ENCODE data around the gene MS4A4E. TPM values are rescaled to one million over a fixed set of nuclear protein-coding genes. Genes with fewer than 3 reads are reported as not detected.

Gene MS4A4E
- total RNA-seq, 2 experiments from 2014 or later: not detected

DNA sequence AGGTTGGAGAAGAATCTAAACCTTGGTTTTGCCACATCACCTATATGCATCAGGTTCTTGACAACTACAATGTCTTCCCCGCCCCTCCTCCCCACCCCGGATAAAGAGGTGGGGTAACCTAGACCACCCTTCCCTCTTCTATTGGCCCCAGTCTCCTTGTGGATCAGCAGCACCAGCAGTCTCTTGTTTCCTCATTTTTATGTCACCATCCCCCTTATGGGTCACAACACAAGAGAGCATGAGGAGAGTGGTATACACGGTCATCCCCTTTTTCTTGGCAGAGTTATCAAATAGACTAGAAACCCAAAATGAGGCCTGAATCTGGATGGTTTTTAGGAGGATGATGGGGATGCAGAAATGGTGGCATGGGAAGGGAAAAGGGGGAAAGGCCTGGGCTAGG, 1.2 kb downstream of the MS4A4E start:
- no peak overlapping the region for H3K4me2 ChIP-seq (ENCODE audit: low read length)
- H3K9me3 ChIP-seq (ENCODE audit: low read length): no peaks in the 10 kb centered on the region
- TF ChIP-seq, protein P1, sequence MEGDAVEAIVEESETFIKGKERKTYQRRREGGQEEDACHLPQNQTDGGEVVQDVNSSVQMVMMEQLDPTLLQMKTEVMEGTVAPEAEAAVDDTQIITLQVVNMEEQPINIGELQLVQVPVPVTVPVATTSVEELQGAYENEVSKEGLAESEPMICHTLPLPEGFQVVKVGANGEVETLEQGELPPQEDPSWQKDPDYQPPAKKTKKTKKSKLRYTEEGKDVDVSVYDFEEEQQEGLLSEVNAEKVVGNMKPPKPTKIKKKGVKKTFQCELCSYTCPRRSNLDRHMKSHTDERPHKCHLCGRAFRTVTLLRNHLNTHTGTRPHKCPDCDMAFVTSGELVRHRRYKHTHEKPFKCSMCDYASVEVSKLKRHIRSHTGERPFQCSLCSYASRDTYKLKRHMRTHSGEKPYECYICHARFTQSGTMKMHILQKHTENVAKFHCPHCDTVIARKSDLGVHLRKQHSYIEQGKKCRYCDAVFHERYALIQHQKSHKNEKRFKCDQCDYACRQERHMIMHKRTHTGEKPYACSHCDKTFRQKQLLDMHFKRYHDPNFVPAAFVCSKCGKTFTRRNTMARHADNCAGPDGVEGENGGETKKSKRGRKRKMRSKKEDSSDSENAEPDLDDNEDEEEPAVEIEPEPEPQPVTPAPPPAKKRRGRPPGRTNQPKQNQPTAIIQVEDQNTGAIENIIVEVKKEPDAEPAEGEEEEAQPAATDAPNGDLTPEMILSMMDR (conservative IDR thresholded peaks at IDR 0.05; ENCODE audit: low read length): no peak
- no peak for TF ChIP-seq EZH2phosphoT487 (IDR thresholded peaks at IDR 0.05; ENCODE audit: borderline replicate concordance, low read depth, low read length)
- H4K20me1 ChIP-seq (ENCODE audit: insufficient read depth, low read length): no peaks in the 10 kb centered on the region
- H3K4me1 ChIP-seq (ENCODE audit: insufficient read depth, low read length, poor library complexity, severe bottlenecking): no peaks in the 10 kb centered on the region
- no peaks in the 10 kb centered on the region for H3K79me2 ChIP-seq (ENCODE audit: insufficient read depth, low read depth, low read length)
- no peaks in the 10 kb centered on the region for H3K36me3 ChIP-seq (ENCODE audit: insufficient read depth, low read length)
- no peak overlapping the region for H3K27ac ChIP-seq (ENCODE audit: low read depth, low read length, poor library complexity, severe bottlenecking)
- DNase-seq (ENCODE audit: low spot score): no peak
- ChIA-PET CTCF (ENCODE audit: unreplicated experiment) (no interaction called here), POLR2A (no interaction called here)
- no peak overlapping the region for H3K4me3 ChIP-seq (ENCODE audit: low read depth, low read length, poor library complexity, severe bottlenecking)
- no TSS peak for BruUV-seq (replicated peaks)
- H3K9me2 ChIP-seq (ENCODE audit: insufficient read depth, low read length): no peaks in the 10 kb centered on the region
- intact Hi-C loops (cut with micrococcal nuclease; ENCODE audit: unreplicated experiment): no loop called here
- H2AFZ ChIP-seq (ENCODE audit: low read length): no peak overlapping the region

GRCh38 chr11:60240662-60241061, 2.3 kb downstream of the MS4A4E start:
- DNase-seq (ENCODE audit: low spot score): no peak
- BruUV-seq (replicated peaks): no TSS peak
- no peaks in the 10 kb centered on the region for H4K20me1 ChIP-seq (ENCODE audit: insufficient read depth, low read length)
- no peaks in the 10 kb centered on the region for H3K9me2 ChIP-seq (ENCODE audit: insufficient read depth, low read length)
- intact Hi-C loops (cut with micrococcal nuclease; ENCODE audit: unreplicated experiment): no loop called here
- H2AFZ ChIP-seq (ENCODE audit: low read length): no peak overlapping the region
- no peaks in the 10 kb centered on the region for H3K36me3 ChIP-seq (ENCODE audit: insufficient read depth, low read length)
- H3K27ac ChIP-seq (ENCODE audit: low read depth, low read length, poor library complexity, severe bottlenecking): no peak overlapping the region
- ChIA-PET CTCF (ENCODE audit: unreplicated experiment) (no interaction called here), POLR2A (no interaction called here)
- no peak overlapping the region for H3K4me2 ChIP-seq (ENCODE audit: low read length)
- TF ChIP-seq EZH2phosphoT487 (IDR thresholded peaks at IDR 0.05; ENCODE audit: borderline replicate concordance, low read depth, low read length): no peak
- TF ChIP-seq, protein P1 (conservative IDR thresholded peaks at IDR 0.05; ENCODE audit: low read length): no peak
- no peaks in the 10 kb centered on the region for H3K4me1 ChIP-seq (ENCODE audit: insufficient read depth, low read length, poor library complexity, severe bottlenecking)
- no peaks in the 10 kb centered on the region for H3K9me3 ChIP-seq (ENCODE audit: low read length)
- H3K79me2 ChIP-seq (ENCODE audit: insufficient read depth, low read depth, low read length): no peaks in the 10 kb centered on the region
- H3K4me3 ChIP-seq (ENCODE audit: low read depth, low read length, poor library complexity, severe bottlenecking): no peak overlapping the region

- DNase-seq (ENCODE audit: low spot score): no peak
- no peaks in the 10 kb centered on the region for H3K9me3 ChIP-seq (ENCODE audit: low read length)
- no peaks in the 10 kb centered on the region for H4K20me1 ChIP-seq (ENCODE audit: insufficient read depth, low read length)
- no peak overlapping the region for H3K4me2 ChIP-seq (ENCODE audit: low read length)
- H3K36me3 ChIP-seq (ENCODE audit: insufficient read depth, low read length): no peaks in the 10 kb centered on the region
- no TSS peak for BruUV-seq (replicated peaks)
- ChIA-PET POLR2A (no interaction called here), CTCF (ENCODE audit: unreplicated experiment) (no interaction called here)
- intact Hi-C loops (cut with micrococcal nuclease; ENCODE audit: unreplicated experiment): no loop called here
- H3K4me1 ChIP-seq (ENCODE audit: insufficient read depth, low read length, poor library complexity, severe bottlenecking): no peaks in the 10 kb centered on the region
- no peak overlapping the region for H3K4me3 ChIP-seq (ENCODE audit: low read depth, low read length, poor library complexity, severe bottlenecking)
- no peak for TF ChIP-seq EZH2phosphoT487 (IDR thresholded peaks at IDR 0.05; ENCODE audit: borderline replicate concordance, low read depth, low read length)
- TF ChIP-seq, protein P1 (conservative IDR thresholded peaks at IDR 0.05; ENCODE audit: low read length): no peak
- H3K27ac ChIP-seq (ENCODE audit: low read depth, low read length, poor library complexity, severe bottlenecking): no peak overlapping the region
- H2AFZ ChIP-seq (ENCODE audit: low read length): no peak overlapping the region
- no peaks in the 10 kb centered on the region for H3K9me2 ChIP-seq (ENCODE audit: insufficient read depth, low read length)
- H3K79me2 ChIP-seq (ENCODE audit: insufficient read depth, low read depth, low read length): no peaks in the 10 kb centered on the region
These were observed 7.6 kb downstream of the MS4A4E start for GRCh38 chr11:60235321-60235720.

Measured in OCI-LY7 (cell line).